GM23338 (cell line): ENCODE data around the gene CMIP. TPM values are rescaled to one million over a fixed set of nuclear protein-coding genes. Genes with fewer than 3 reads are reported as not detected.

ENCODE experiments used
- ATAC-seq: fragments of 200-7000 bp; cut with Tn5 transposase; 3 replicates; pipeline ENCODE4 v1.9.1; 2020
- DNase-seq: peaks from one replicate; pipeline ENCODE4 v3.0.0-alpha.2; 2015; ENCODE audit warnings: low spot score
- H2AFZ ChIP-seq: fragments of 200-600 bp; sonication (generic); 2 replicates; pipeline ENCODE4 v1.8.0; 2016; ENCODE audit warnings: antibody characterized with exemption, mild to moderate bottlenecking, moderate library complexity
- H3F3A ChIP-seq: fragments of 200-600 bp; sonication (generic); replicated peaks from 2 replicates; pipeline ENCODE4 v1.8.0; 2017; ENCODE audit warnings: antibody characterized with exemption, mixed run types, low read depth
- H3K27ac ChIP-seq: fragments of 200-600 bp; sonication (generic); 2 replicates; pipeline ENCODE4 v1.6.1; 2016; ENCODE audit warnings: low read depth
- H3K27me3 ChIP-seq: fragments of 200-600 bp; sonication (generic); 2 replicates; pipeline ENCODE4 v1.8.0; 2016; ENCODE audit warnings: mild to moderate bottlenecking, mixed run types, moderate library complexity; ENCODE audit not compliant: insufficient read depth
- H3K36me3 ChIP-seq: fragments of 200-600 bp; sonication (generic); 2 replicates; pipeline ENCODE4 v1.8.0; 2016; ENCODE audit warnings: mild to moderate bottlenecking; ENCODE audit not compliant: insufficient read depth
- H3K4me1 ChIP-seq: fragments of 200-600 bp; sonication (generic); 2 replicates; pipeline ENCODE4 v1.8.0; 2016; ENCODE audit warnings: mild to moderate bottlenecking, moderate library complexity; ENCODE audit not compliant: insufficient read depth
- H3K4me2 ChIP-seq: fragments of 200-600 bp; sonication (generic); 2 replicates; pipeline ENCODE4 v1.7.1; 2017; ENCODE audit warnings: mixed run types
- H3K4me3 ChIP-seq: fragments of 200-600 bp; sonication (generic); 2 replicates; pipeline ENCODE4 v1.6.1; 2016; ENCODE audit warnings: mixed run types
- H3K79me2 ChIP-seq: fragments of 200-600 bp; sonication (generic); replicated peaks from 2 replicates; pipeline ENCODE4 v1.8.0; 2017; ENCODE audit warnings: mild to moderate bottlenecking; ENCODE audit not compliant: insufficient read depth
- H3K9me2 ChIP-seq: fragments of 200-600 bp; sonication (generic); 2 replicates; pipeline ENCODE4 v1.8.0; 2017; ENCODE audit not compliant: insufficient read depth
- H4K20me1 ChIP-seq: fragments of 200-600 bp; sonication (generic); replicated peaks from 2 replicates; pipeline ENCODE4 v1.8.0; 2017; ENCODE audit warnings: mild to moderate bottlenecking; ENCODE audit not compliant: insufficient read depth
- H3K27ac Mint-ChIP-seq: 2 replicates; pipeline ENCODE4 v1.8.0; 2020; ENCODE audit warnings: inconsistent platforms, mild to moderate bottlenecking, moderate library complexity, mixed read lengths
- H3K27me3 Mint-ChIP-seq: 3 replicates; pipeline ENCODE4 v1.8.0; 2022; ENCODE audit warnings: low read depth, mild to moderate bottlenecking, moderate library complexity, mixed read lengths, inconsistent platforms; ENCODE audit not compliant: insufficient read depth, poor library complexity
- H3K36me3 Mint-ChIP-seq: 3 replicates; pipeline ENCODE4 v1.8.0; 2021; ENCODE audit warnings: low read depth, mild to moderate bottlenecking, inconsistent platforms, moderate library complexity, mixed read lengths
- H3K4me1 Mint-ChIP-seq: 3 replicates; pipeline ENCODE4 v1.8.0; 2020; ENCODE audit warnings: mild to moderate bottlenecking, inconsistent platforms, mixed read lengths
- H3K4me3 Mint-ChIP-seq: 3 replicates; pipeline ENCODE4 v1.8.0; 2021; ENCODE audit warnings: moderate library complexity, mild to moderate bottlenecking, inconsistent platforms, mixed read lengths
- H3K9me3 Mint-ChIP-seq: 3 replicates; pipeline ENCODE4 v1.8.0; 2020; ENCODE audit warnings: moderate library complexity, mild to moderate bottlenecking, inconsistent platforms, mixed read lengths
- EZH2 ChIP-seq: fragments of 200-600 bp; sonication (generic); IDR thresholded peaks from one replicate; pipeline ENCODE4 v1.8.0; 2017; ENCODE audit warnings: antibody characterized with exemption, mild to moderate bottlenecking, low read depth; ENCODE audit not compliant: unreplicated experiment
- JUNB ChIP-seq: IDR thresholded peaks from one replicate; pipeline ENCODE4 v1.6.1; 2016; ENCODE audit warnings: antibody characterized with exemption; ENCODE audit not compliant: unreplicated experiment
- NANOG ChIP-seq: IDR thresholded peaks from 2 replicates; pipeline ENCODE4 v1.6.1; 2016; ENCODE audit warnings: antibody characterized with exemption, borderline replicate concordance
- POLR2AphosphoS5 ChIP-seq: IDR thresholded peaks from 2 replicates; pipeline ENCODE4 v1.6.1; 2016; ENCODE audit warnings: antibody characterized with exemption, low read depth
- REST ChIP-seq: IDR thresholded peaks from one replicate; pipeline ENCODE4 v1.6.1; 2018; ENCODE audit warnings: antibody characterized with exemption; ENCODE audit not compliant: unreplicated experiment
- STAT1 ChIP-seq: IDR thresholded peaks from one replicate; pipeline ENCODE4 v1.6.1; 2016; ENCODE audit warnings: antibody characterized with exemption; ENCODE audit not compliant: unreplicated experiment
- ZNF114 ChIP-seq: fragments of 250-450 bp; sonication (Bioruptor Pico); IDR thresholded peaks from 2 replicates; pipeline ENCODE4 v1.5.0; 2020; ENCODE audit warnings: mild to moderate bottlenecking, moderate library complexity
- ZNF331 ChIP-seq: fragments of 250-450 bp; sonication (Bioruptor Pico); IDR thresholded peaks from 2 replicates; pipeline ENCODE4 v1.5.0; 2020; ENCODE audit warnings: low read depth, mild to moderate bottlenecking, moderate library complexity
- ZNF462 ChIP-seq: fragments of 250-450 bp; sonication (Bioruptor Pico); IDR thresholded peaks from 2 replicates; pipeline ENCODE4 v1.5.0; 2020; ENCODE audit warnings: mild to moderate bottlenecking, moderate library complexity
- polyA plus RNA-seq: library from polyadenylated mRNA; unstranded; fragments of >200 nt; fragmentation: Nextera tagmentation; extraction: Ambion mirVana; gene quantifications from 2 replicates; pipeline ENCODE4 v1.2.1, GENCODE V29; 2016
- total RNA-seq: library from RNA; depleted of rRNA; stranded (reverse); fragments of >200 nt; shearing (Covaris generic); gene quantifications from 2 replicates; pipeline ENCODE4 v1.2.3, GENCODE V29; 2014

The CMIP gene
- total and polyA plus RNA-seq, 2 experiments from 2014 or later = 9.5 to 62.3 TPM

GRCh38 chr16:81481207-81481821 is 36.7 kb downstream of the CMIP start:
- Mint-ChIP-seq H3K36me3 (peaks cover 14% of the 10 kb centered on the region), H3K4me1 (peaks cover 47% of the 10 kb centered on the region), H3K4me3 (no peak overlapping the region), H3K27ac (no peak overlapping the region), H3K27me3 (peaks cover 7% of the 10 kb centered on the region), H3K9me3 (no peaks in the 10 kb centered on the region)
- H2AFZ ChIP-seq = no peak overlapping the region
- H3K4me1 ChIP-seq = peaks cover 17% of the 10 kb centered on the region
- ATAC-seq (no peak), DNase-seq (no peak)
- peak overlapping the region; percentile 59; the same call in 1 of the 2 replicates for H3K27ac ChIP-seq
- no peaks in the 10 kb centered on the region for H3K9me2 ChIP-seq
- no peak overlapping the region for H3K4me3 ChIP-seq
- peaks cover 53% of the 10 kb centered on the region for H4K20me1 ChIP-seq
- H3K27me3 ChIP-seq = no peaks in the 10 kb centered on the region
- no peaks in the 10 kb centered on the region for H3F3A ChIP-seq
- peaks cover 100% of the 10 kb centered on the region for H3K79me2 ChIP-seq
- no peaks in the 10 kb centered on the region for H3K36me3 ChIP-seq
- TF ChIP-seq POLR2AphosphoS5 (no peak), JUNB (no peak), NANOG (no peak), STAT1 (no peak), REST (no peak), ZNF331 (CRISPR knock-in tag) (no peak), ZNF114 (CRISPR knock-in tag) (no peak), ZNF462 (CRISPR knock-in tag) (no peak), EZH2 (no peak)
- H3K4me2 ChIP-seq = no peak overlapping the region
